ENCODE data around the gene KRTAP10-10.

Gene KRTAP10-10

GRCh38 chr21:44614161-44614631 lies 23.0 kb upstream of the KRTAP10-10 start:
- Histone ChIP-seq H3K27ac (ENCODE audit: low read length) (no peak overlapping the region), H3K4me3 (ENCODE audit: low read length) (no peak overlapping the region), H3K9me3 (ENCODE audit: insufficient read depth, low read length) (no peaks in the 10 kb centered on the region), H4K20me1 (ENCODE audit: insufficient read depth, low read length) (no peaks in the 10 kb centered on the region), H2AFZ (ENCODE audit: low read depth, low read length) (no peak overlapping the region), H3K9ac (ENCODE audit: low read length) (no peak overlapping the region), H3K36me3 (replicated peaks; ENCODE audit: low read depth, low read length) (no peaks in the 10 kb centered on the region), H3K79me2 (ENCODE audit: low read length) (no peaks in the 10 kb centered on the region), H3K4me1 (ENCODE audit: low read length) (no peaks in the 10 kb centered on the region), H3K27me3 (ENCODE audit: low read depth, low read length) (no peaks in the 10 kb centered on the region), H3K4me2 (ENCODE audit: low read length) (no peak overlapping the region)
- TF ChIP-seq EZH2phosphoT487 (IDR thresholded peaks at IDR 0.05; ENCODE audit: low read depth) (no peak), CTCF (IDR thresholded peaks at IDR 0.05; ENCODE audit: low read depth, low read length) (no peak)

DNA sequence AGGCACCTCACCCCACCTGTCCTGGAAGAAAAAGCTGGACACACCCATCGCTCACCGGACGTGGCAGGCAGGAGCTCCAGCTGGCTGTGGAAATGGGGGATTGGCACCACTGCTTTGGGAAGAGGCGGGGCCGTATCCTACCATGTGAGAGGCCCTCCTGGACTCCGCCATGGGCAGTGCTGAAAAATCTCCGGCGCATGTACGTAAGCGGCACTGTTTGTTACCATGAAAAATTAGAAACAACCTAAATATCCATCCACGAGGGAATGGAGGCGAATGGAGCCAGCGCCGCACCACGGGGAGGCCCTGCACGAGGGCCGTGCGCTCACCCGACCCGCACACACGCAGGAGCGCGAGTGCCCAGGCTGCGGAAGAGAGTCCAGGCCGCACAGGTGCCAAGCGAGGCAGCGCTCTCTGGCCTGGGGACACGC lies 22.2 kb upstream of the KRTAP10-10 start:
- Histone ChIP-seq H4K20me1 (ENCODE audit: insufficient read depth, low read length) (no peaks in the 10 kb centered on the region), H3K79me2 (ENCODE audit: low read length) (no peaks in the 10 kb centered on the region), H3K36me3 (replicated peaks; ENCODE audit: low read depth, low read length) (no peaks in the 10 kb centered on the region), H3K4me1 (ENCODE audit: low read length) (no peaks in the 10 kb centered on the region), H3K4me3 (ENCODE audit: low read length) (no peak overlapping the region), H2AFZ (ENCODE audit: low read depth, low read length) (no peak overlapping the region), H3K27ac (ENCODE audit: low read length) (no peak overlapping the region), H3K9me3 (ENCODE audit: insufficient read depth, low read length) (peaks cover 4% of the 10 kb centered on the region; the same call in 1 of the 2 replicates), H3K27me3 (ENCODE audit: low read depth, low read length) (no peaks in the 10 kb centered on the region), H3K4me2 (ENCODE audit: low read length) (no peak overlapping the region), H3K9ac (ENCODE audit: low read length) (no peak overlapping the region)
- no peak for TF ChIP-seq EZH2phosphoT487 (IDR thresholded peaks at IDR 0.05; ENCODE audit: low read depth)
- no peak for TF ChIP-seq CTCF (IDR thresholded peaks at IDR 0.05; ENCODE audit: low read depth, low read length)

DNA sequence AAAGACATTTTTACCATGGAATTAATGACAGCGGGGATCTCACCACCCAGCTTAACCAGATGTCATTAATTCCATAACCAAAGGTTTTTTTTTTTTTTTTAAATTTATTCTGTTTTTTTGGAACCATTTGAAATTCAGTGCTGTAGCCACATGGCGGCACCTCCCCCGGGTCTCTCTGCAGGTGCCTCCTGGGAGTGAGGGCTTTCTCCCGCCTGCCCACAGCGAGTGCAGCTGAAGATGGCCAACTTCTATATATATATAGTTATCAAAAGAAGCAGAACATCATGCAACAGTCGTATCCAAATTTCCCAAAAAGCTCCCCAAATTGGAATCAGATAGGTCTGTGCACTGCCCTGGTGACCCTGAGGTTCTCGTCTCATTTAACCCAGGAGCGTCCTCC lies 21.7 kb upstream of the KRTAP10-10 start:
- TF ChIP-seq EZH2phosphoT487 (IDR thresholded peaks at IDR 0.05; ENCODE audit: low read depth) (no peak), CTCF (IDR thresholded peaks at IDR 0.05; ENCODE audit: low read depth, low read length) (no peak)
- Histone ChIP-seq H3K4me2 (ENCODE audit: low read length) (no peak overlapping the region), H4K20me1 (ENCODE audit: insufficient read depth, low read length) (no peaks in the 10 kb centered on the region), H3K4me1 (ENCODE audit: low read length) (no peaks in the 10 kb centered on the region), H3K4me3 (ENCODE audit: low read length) (no peak overlapping the region), H3K79me2 (ENCODE audit: low read length) (no peaks in the 10 kb centered on the region), H3K27ac (ENCODE audit: low read length) (no peak overlapping the region), H3K36me3 (replicated peaks; ENCODE audit: low read depth, low read length) (no peaks in the 10 kb centered on the region), H2AFZ (ENCODE audit: low read depth, low read length) (no peak overlapping the region), H3K9ac (ENCODE audit: low read length) (no peak overlapping the region), H3K27me3 (ENCODE audit: low read depth, low read length) (no peaks in the 10 kb centered on the region), H3K9me3 (ENCODE audit: insufficient read depth, low read length) (peaks cover 4% of the 10 kb centered on the region; the same call in 1 of the 2 replicates)

GRCh38 chr21:44615911-44616590 lies 21.1 kb upstream of the KRTAP10-10 start:
- H3K27ac ChIP-seq (ENCODE audit: low read length): no peak overlapping the region
- no peak overlapping the region for H2AFZ ChIP-seq (ENCODE audit: low read depth, low read length)
- no peak overlapping the region for H3K4me2 ChIP-seq (ENCODE audit: low read length)
- no peak for TF ChIP-seq EZH2phosphoT487 (IDR thresholded peaks at IDR 0.05; ENCODE audit: low read depth)
- TF ChIP-seq CTCF (IDR thresholded peaks at IDR 0.05; ENCODE audit: low read depth, low read length): no peak
- H3K4me1 ChIP-seq (ENCODE audit: low read length): no peaks in the 10 kb centered on the region
- H3K27me3 ChIP-seq (ENCODE audit: low read depth, low read length): no peaks in the 10 kb centered on the region
- no peaks in the 10 kb centered on the region for H3K36me3 ChIP-seq (replicated peaks; ENCODE audit: low read depth, low read length)
- H3K9ac ChIP-seq (ENCODE audit: low read length): no peak overlapping the region
- H4K20me1 ChIP-seq (ENCODE audit: insufficient read depth, low read length): no peaks in the 10 kb centered on the region
- peaks cover 4% of the 10 kb centered on the region; the same call in 1 of the 2 replicates for H3K9me3 ChIP-seq (ENCODE audit: insufficient read depth, low read length)
- no peak overlapping the region for H3K4me3 ChIP-seq (ENCODE audit: low read length)
- H3K79me2 ChIP-seq (ENCODE audit: low read length): no peaks in the 10 kb centered on the region

Data from OCI-LY3 (cell line).